SU-DHL-6 (cell line): Measurements from ENCODE around the gene KCNK2.

ENCODE experiments used
- CTCF ChIP-seq: fragments of 200-600 bp; sonication (generic); IDR thresholded peaks from one replicate; pipeline ENCODE4 v1.5.1; 2017; ENCODE audit warnings: antibody characterized with exemption, mild to moderate bottlenecking, low read length, moderate library complexity; ENCODE audit not compliant: insufficient read depth, poor library complexity, severe bottlenecking
- EZH2phosphoT487 ChIP-seq: fragments of 200-600 bp; sonication (generic), shearing (Covaris generic); conservative IDR thresholded peaks from 2 replicates; pipeline ENCODE4 v1.6.1; 2018; ENCODE audit warnings: mild to moderate bottlenecking, antibody characterized with exemption, low read length, moderate library complexity, mixed read lengths

DNA sequence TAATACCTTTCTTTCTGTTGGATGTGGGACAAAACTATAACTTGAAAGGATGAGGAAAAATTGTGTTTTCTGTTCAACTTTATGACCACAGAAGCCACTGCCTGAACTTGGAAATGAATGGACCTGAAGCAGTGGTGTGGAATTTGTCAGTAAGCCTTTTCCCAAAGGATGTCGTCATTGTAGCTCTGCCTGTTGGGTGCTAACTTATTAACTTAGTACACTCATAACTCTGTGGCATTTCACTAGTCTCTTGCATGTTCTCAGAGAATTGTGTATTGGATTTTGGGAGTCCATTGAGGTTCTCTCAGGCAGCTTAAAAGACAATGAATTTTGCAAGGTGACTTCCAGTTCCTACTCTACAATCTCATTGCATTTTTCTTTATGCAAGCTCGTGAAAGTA lies 49.6 kb downstream of the KCNK2 start:
- no peak for TF ChIP-seq CTCF
- TF ChIP-seq EZH2phosphoT487, result no peak
